BJ (cell line): Measurements from ENCODE around the gene UMAD1. TPM values are rescaled to one million over a fixed set of nuclear protein-coding genes. Genes with fewer than 3 reads are reported as not detected.

Source experiments
- CTCF ChIA-PET: fragments of 350-600 bp; formaldehyde crosslinking; extraction: SDS; loops from one replicate; lab custom pipeline; 2021; ENCODE audit warnings: antibody characterized with exemption, inconsistent platforms; lab: Yijun Ruan, JAX
- POLR2A ChIA-PET: fragments of 300-600 bp; sonication (Branson Sonifier 250); formaldehyde crosslinking; extraction: SDS; loops from one replicate; lab custom pipeline; 2021; ENCODE audit warnings: antibody characterized with exemption; lab: Charles Lee
- DNase-seq: peaks from one replicate; pipeline ENCODE4 v3.0.0-alpha.2; 2011; ENCODE audit warnings: low read depth
- H3K27me3 ChIP-seq: 2 replicates; pipeline ENCODE4 v1.6.0; 2011; ENCODE audit warnings: low read length; ENCODE audit not compliant: control insufficient read depth, insufficient read depth
- H3K36me3 ChIP-seq: 2 replicates; pipeline ENCODE4 v1.5.1; 2011; ENCODE audit warnings: low read length; ENCODE audit not compliant: control insufficient read depth, insufficient read depth
- H3K4me3 ChIP-seq: 2 replicates; pipeline ENCODE4 v1.5.1; 2011; ENCODE audit warnings: low read depth, mild to moderate bottlenecking, control low read depth, low read length
- CTCF ChIP-seq: IDR thresholded peaks from 2 replicates; pipeline ENCODE4 v1.5.1; 2011; ENCODE audit warnings: low read depth, mild to moderate bottlenecking, control low read depth, inconsistent platforms, low read length, moderate library complexity; ENCODE audit not compliant: insufficient read depth
- polyA plus RNA-seq: library from polyadenylated mRNA; depleted of rRNA; stranded (reverse); fragments of >200 nt; gene quantifications from 2 replicates; pipeline ENCODE4 v1.2.3, GENCODE V29; 2011

Gene UMAD1
- polyA plus RNA-seq, 1 experiment, result 10.1 TPM

- ChIA-PET POLR2A (no interaction called here), CTCF (interaction anchor here (0.7 kb wide), 1 partner anchor 378 kb away, joined by 4 read pairs; no protein-coding TSS in a partner anchor)
- TF ChIP-seq CTCF, result no peak
- Histone ChIP-seq H3K4me3 (no peak overlapping the region), H3K36me3 (no peaks in the 10 kb centered on the region), H3K27me3 (no peaks in the 10 kb centered on the region)
- no peak for DNase-seq
These were observed 91.2 kb downstream of the UMAD1 start for GRCh38 chr7:7731732-7732131.

GRCh38 chr7:7732621-7733281, 92.2 kb downstream of the UMAD1 start:
- no peak overlapping the region for H3K4me3 ChIP-seq
- CTCF ChIA-PET, result interaction anchor here (1.0 kb wide), 1 partner anchor 28 kb away, joined by 3 read pairs; no protein-coding TSS in a partner anchor
- H3K27me3 ChIP-seq, result no peaks in the 10 kb centered on the region
- peak; percentile 84 for DNase-seq
- TF ChIP-seq CTCF, result no peak
- H3K36me3 ChIP-seq, result no peaks in the 10 kb centered on the region
- POLR2A ChIA-PET, result no interaction called here

GRCh38 chr7:7736671-7737070, 96.1 kb downstream of the UMAD1 start:
- no peak for DNase-seq
- CTCF ChIA-PET, result interaction anchor here (1.7 kb wide), 1 partner anchor 453 kb away, joined by 4 read pairs; no protein-coding TSS in a partner anchor
- TF ChIP-seq CTCF, result no peak
- Histone ChIP-seq H3K4me3 (no peak overlapping the region), H3K27me3 (no peaks in the 10 kb centered on the region), H3K36me3 (no peaks in the 10 kb centered on the region)
- POLR2A ChIA-PET, result no interaction called here

- no peaks in the 10 kb centered on the region for H3K36me3 ChIP-seq
- H3K4me3 ChIP-seq, result no peak overlapping the region
- CTCF ChIA-PET, result interaction anchor here (1.7 kb wide), 1 partner anchor 452 kb away, joined by 4 read pairs; no protein-coding TSS in a partner anchor
- H3K27me3 ChIP-seq, result no peaks in the 10 kb centered on the region
- POLR2A ChIA-PET, result no interaction called here
- TF ChIP-seq CTCF, result no peak
- no peak for DNase-seq
These were observed 97.1 kb downstream of the UMAD1 start for GRCh38 chr7:7737674-7738073.

- ChIA-PET CTCF (interaction anchor here (1.7 kb wide), 1 partner anchor 452 kb away, joined by 4 read pairs; no protein-coding TSS in a partner anchor), POLR2A (no interaction called here)
- Histone ChIP-seq H3K36me3 (no peaks in the 10 kb centered on the region), H3K4me3 (no peak overlapping the region), H3K27me3 (no peaks in the 10 kb centered on the region)
- no peak for DNase-seq
- TF ChIP-seq CTCF, result no peak
These were observed 97.6 kb downstream of the UMAD1 start for GRCh38 chr7:7738177-7738576.
